Astrocyte of the spinal cord (primary cell): ENCODE data around the gene TMEM158.

Experiments used
- DNase-seq: peaks from one replicate; pipeline ENCODE4 v3.0.0; 2011; ENCODE audit warnings: low read depth, low spot score
- H3K4me3 ChIP-seq: 2 replicates; pipeline ENCODE4 v1.5.1; 2011; ENCODE audit warnings: low read depth, mild to moderate bottlenecking, low read length, moderate library complexity
- CTCF ChIP-seq: IDR thresholded peaks from 2 replicates; pipeline ENCODE4 v1.5.1; 2012; ENCODE audit warnings: low read depth, mild to moderate bottlenecking, low read length, inconsistent platforms
- in situ Hi-C: cut with HindIII; loops from 2 replicates; pipeline ENCODE4 v1.10.0; 2017; ENCODE audit warnings: low sequenced_read_pairs

TMEM158 gene

GRCh38 chr3:45236964-45237363, 10.9 kb upstream of the TMEM158 start:
- DNase-seq: no peak
- in situ Hi-C loops: no loop called here
- no peak for TF ChIP-seq CTCF
- H3K4me3 ChIP-seq: no peak overlapping the region

- TF ChIP-seq CTCF: no peak
- DNase-seq: no peak
- in situ Hi-C loops: no loop called here
- H3K4me3 ChIP-seq: no peak overlapping the region
Observed at GRCh38 chr3:45235409-45235808, 9.3 kb upstream of the TMEM158 start.

GRCh38 chr3:45234250-45234649, 8.2 kb upstream of the TMEM158 start:
- no peak for TF ChIP-seq CTCF
- DNase-seq: no peak
- in situ Hi-C loops: no loop called here
- no peak overlapping the region for H3K4me3 ChIP-seq

DNA sequence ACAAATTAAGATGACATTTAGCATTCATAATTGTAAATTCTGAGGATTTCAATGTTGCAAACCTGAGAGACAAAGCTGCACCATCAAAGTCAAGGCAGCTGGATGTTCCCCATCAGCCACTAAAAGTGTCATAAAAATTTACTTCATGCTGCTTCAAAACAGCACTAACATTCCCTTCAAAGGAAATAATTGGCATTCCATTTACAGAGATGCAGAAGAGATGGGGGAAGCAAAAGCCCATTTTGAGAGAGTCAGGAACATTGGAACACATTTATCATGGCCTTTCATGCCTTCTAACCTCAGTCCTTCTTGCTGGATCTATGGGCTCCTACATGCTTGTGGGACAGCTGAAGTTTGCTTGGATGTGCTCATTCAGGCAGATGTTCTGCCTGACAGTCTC, 6.4 kb upstream of the TMEM158 start:
- H3K4me3 ChIP-seq: no peak overlapping the region
- DNase-seq: no peak
- in situ Hi-C loops: no loop called here
- no peak for TF ChIP-seq CTCF

- no peak for DNase-seq
- in situ Hi-C loops: no loop called here
- H3K4me3 ChIP-seq: no peak overlapping the region
- no peak for TF ChIP-seq CTCF
Observed at GRCh38 chr3:45227946-45228345, 1.9 kb upstream of the TMEM158 start.

DNA sequence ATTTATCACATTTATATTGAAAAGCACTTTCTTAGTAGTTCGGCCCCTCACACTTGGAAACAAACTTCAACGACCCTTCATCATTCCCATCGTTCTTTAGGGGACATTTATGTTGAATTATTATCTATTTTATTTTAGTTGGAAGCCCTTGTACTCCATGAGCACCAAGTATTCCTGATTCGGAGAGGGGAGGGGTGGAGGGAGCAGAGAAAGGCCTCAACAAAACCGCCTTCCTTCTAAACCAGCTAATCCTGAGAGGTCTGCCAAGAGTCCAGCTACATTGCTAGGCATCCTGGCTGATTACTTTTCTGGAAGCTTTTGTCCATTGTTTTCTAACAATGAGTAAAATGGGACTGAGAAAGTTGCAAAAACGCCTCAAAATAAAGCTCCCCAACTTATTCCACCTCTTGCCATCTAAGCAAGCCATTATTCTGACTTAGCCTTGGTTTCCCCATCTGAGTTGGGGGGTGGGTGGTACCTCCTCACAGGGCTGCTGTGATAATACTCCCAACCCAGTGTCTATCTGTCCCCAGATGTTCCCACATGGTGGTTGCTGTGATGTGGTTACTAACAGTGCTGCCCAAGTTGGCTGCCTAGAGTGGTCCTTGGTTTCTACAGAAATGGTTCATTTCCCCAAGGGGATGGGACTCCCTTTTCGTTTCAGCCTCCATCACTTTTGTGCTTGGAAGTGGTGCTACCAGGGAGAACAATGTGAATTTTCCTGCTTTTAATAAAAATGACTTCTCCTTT, 1.2 kb upstream of the TMEM158 start:
- in situ Hi-C loops: no loop called here
- no peak for TF ChIP-seq CTCF
- H3K4me3 ChIP-seq: no peak overlapping the region
- DNase-seq: no peak
